ENCODE data around the gene TEX38. TPM values are rescaled to one million over a fixed set of nuclear protein-coding genes. Genes with fewer than 3 reads are reported as not detected.
"Not testable (repeated sequence)": the region's sequence is repeated elsewhere in the genome, so short reads cannot be mapped to it uniquely, and the experiment has no call there.

Gene TEX38
- total RNA-seq, 1 experiment from 2014 or later = not detected

GRCh38 chr1:46687921-46688509 lies 16.4 kb downstream of the TEX38 start:
- no peak for DNase-seq (ENCODE audit: low read depth)

GRCh38 chr1:46689356-46689755 lies 17.7 kb downstream of the TEX38 start:
- no peak for DNase-seq (ENCODE audit: low read depth)

GRCh38 chr1:46689897-46690296 lies 18.2 kb downstream of the TEX38 start:
- no peak for DNase-seq (ENCODE audit: low read depth)

GRCh38 chr1:46690931-46691421 lies 19.3 kb downstream of the TEX38 start:
- peak; percentile 30 for DNase-seq (ENCODE audit: low read depth)

- no peak for DNase-seq (ENCODE audit: low read depth)
Observed at GRCh38 chr1:46691997-46692790, 20.5 kb downstream of the TEX38 start.

GRCh38 chr1:46692811-46693770 lies 21.4 kb downstream of the TEX38 start:
- no peak for DNase-seq (ENCODE audit: low read depth)

GRCh38 chr1:46694676-46695075 lies 23.0 kb downstream of the TEX38 start:
- DNase-seq (ENCODE audit: low read depth) = not testable (repeated sequence)

- DNase-seq (ENCODE audit: low read depth) = no peak
Observed at GRCh38 chr1:46697053-46697452, 25.4 kb downstream of the TEX38 start.

- DNase-seq (ENCODE audit: low read depth) = no peak
Observed at GRCh38 chr1:46699666-46700065, 28.0 kb downstream of the TEX38 start.

DNA sequence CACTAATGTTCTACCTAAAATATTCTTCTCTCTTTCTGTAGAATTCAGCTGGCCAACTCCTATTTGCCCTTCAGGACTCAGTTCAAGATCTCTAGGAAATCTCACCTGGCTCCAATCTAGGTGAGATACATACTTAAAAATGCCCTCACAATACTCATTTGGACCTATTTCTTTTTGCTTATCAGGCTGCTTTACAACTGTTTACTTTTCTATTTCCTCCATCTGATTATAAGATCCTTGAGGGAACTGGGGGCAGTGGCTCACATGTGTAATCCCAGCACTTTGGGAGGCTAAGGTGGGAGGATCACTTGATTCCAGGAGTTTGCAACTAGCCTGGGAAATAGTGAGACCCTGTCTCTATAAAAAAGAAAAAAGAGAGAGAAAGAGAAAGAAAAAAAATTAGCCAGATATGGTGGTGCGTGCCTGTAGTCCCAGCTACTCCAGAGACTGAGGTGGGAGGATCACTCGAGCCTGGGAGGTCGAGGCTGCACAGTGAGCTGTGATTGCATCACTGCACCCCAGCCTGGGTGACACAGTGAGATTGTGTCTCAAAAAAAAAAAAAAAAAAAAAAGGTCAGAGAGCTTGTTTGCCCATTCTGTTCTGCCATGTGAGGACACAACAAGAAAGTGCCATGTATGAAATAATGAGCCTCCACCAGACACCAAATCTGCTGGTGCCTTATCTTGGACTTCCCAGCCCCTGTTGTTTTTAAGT lies 32.4 kb downstream of the TEX38 start:
- no peak for DNase-seq (ENCODE audit: low read depth)

DNA sequence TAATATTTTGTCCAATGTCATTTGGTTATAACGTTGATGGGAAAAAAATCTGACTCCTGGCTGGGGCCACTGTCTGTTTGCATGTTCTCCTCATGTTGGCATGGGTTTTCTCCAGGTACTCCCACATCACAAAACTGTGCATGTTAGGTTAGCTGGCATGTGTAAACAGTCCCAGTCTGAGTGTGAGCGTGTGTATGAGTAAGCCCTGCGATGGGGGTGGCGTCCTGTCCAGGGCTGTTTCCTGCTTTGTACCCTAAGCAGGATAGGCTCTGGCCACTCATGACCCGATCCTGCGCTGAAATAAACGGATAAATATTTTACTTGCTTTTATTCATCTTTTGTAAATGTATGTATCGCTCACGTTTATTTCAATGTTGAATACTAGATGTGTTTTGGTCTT lies 33.8 kb downstream of the TEX38 start:
- no peak for DNase-seq (ENCODE audit: low read depth)

- DNase-seq (ENCODE audit: low read depth) = no peak
Observed at GRCh38 chr1:46708121-46708520, 36.5 kb downstream of the TEX38 start.

GRCh38 chr1:46714976-46715375 lies 43.3 kb downstream of the TEX38 start:
- no peak for DNase-seq (ENCODE audit: low read depth)

DNA sequence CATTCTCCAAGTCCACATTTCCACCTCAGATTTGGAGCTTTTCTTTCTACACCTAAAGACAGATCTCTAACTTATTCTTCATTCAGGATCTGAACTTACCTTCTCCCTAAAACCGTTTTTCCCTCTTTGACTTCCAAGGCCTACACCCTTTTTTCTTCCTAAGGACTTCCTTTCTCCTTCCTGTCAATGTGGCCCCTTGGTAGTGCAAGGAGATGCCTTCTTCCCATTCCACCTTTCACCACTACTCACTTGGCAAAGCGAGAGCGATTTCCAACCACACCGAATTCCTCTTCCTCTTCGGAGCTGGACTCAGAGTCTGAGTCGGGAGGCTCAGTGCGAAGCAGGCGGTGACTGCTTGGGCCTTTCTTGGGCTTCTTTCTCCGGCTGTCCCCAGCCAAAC lies 46.0 kb downstream of the TEX38 start:
- DNase-seq (ENCODE audit: low read depth) = no peak

DNA sequence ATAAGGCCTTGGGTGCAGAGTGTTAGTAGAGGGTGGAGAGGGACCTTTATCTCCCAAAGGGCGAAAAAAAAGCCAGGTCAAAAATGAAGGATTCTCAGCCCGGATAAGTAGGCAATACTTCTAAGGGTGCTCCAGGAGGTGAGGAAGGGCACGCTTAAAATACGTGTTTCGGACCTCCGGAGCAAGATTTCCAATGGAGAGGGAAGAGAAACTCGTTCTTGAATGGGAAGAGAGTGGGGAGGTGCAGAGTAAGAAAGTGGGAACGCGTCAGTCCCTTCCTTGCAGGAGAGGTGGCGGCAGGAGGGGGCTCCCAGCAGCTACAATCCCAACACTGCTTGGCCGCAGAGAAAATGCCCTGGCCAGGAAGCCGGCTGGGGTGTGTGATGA lies 46.7 kb downstream of the TEX38 start:
- DNase-seq (ENCODE audit: low read depth) = peak; percentile 23

DNA sequence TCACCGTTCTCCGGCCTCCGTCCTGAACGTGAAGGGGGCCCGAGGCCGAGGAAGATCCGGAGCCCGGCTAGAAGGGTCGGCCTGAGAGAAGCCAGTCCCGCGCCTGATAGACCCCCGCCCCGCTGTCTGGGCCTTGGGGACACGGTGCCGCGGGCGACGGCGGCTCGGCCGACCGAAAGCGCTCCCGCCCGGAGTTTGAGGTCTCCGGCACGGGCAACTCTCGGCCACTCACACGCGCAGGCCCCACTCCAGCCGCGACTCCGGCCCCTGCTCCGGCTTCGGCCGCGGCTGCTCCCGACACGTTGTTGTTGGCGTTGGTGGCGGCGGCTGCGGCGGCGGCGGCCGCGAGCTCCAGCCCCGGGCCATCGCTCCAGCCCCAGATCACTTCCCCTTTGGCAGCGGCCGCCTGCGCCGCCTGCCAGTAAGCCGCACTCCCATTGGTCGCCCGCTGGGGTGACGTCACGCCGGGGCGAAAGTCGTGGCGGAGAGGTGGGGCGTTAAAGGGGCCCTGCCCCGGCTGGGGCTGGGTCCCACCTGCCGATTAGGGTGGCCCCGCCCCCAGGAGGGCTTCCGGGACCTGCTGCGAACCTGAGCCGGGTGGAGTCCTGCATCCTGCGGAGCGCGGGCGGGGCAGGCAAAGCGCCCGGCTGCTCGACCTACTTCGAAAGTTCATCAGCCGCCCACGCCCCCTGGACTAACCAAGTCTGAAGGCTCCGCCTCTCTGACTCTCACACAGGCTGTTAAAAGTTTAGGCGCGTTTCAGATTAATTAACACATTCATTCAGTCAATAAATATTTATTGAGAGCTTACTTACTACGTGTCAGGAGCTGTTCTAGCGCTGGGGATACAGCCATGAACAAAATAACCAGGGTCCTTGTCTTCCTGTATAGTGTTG lies 47.3 kb downstream of the TEX38 start, which contains the start of gene EFCAB14:
EFCAB14 (minus strand) TSS at position 388 of the 896 bp plus-strand sequence. CDS start 1,027 bp downstream, outside the sequence.
- peak; percentile 98 for DNase-seq (ENCODE audit: low read depth)

DNA sequence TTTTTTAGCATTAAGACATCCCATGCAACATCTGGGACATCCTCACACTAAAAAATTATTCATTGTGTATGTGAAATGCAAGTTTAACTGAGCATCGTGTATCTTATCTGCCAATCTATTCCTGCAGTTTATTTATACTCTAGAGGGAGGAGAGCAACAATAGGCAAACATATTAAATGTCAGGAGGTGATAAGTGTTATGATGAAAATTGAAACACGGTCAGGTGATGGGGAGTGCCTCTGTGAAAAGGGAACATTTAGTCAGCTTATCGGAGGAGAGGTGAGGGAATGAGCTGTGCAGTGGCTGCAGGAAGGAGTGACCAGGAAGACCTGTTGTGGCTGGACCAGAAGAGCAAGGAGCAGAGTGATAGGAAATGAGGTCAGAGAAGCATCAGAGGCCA lies 48.0 kb downstream of the TEX38 start:
- DNase-seq (ENCODE audit: low read depth) = peak; percentile 13

GRCh38 chr1:46720319-46720718 lies 48.7 kb downstream of the TEX38 start:
- DNase-seq (ENCODE audit: low read depth) = not testable (repeated sequence)

DNA sequence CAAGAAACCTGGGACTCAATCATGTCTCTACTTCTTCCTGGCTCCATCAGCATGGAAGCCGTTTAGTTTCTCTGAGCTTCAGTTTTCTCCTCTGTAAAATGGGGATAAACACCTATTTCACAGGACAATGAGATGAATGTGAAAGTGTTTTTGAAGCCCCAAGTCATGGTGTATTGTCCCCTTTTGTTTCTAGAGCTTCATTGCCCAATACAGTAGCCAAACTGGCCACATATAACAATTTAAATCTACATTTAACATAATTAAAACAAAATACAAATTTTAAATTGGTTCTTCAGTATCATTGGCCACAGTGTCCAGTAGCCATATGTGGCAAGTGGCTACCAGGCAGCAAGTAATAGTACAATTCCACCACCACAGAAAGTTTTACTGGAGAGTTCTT lies 49.5 kb downstream of the TEX38 start:
- no peak for DNase-seq (ENCODE audit: low read depth)

DNA sequence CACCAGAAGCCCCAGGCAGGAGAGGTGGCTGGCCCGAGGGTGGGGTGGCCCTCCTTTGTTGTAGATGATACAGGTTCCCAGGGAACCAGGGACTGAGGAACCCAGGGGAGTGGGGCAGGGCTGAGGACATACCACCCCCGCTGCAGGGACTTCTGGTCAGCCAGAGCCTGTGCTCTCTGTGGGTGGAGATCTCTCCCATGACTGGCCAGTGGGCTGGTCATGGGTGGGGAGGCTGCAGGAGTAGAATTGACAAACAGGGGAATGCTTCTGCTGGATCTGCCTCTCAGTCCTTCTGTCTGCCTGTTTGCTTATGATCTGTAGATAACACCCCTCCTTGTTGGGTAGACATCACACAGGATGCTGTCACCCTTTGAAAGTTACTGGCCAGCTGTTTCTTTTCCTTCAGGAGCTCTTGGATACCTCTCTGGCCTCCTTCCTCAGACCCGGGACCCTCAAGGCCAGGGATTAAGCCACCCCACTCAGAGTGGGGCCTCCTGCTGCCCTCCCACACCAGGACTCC lies 50.1 kb downstream of the TEX38 start:
- DNase-seq (ENCODE audit: low read depth) = no peak

Data from Daoy (cell line).